ENCODE measurements around the gene CCDC188. TPM values are rescaled to one million over a fixed set of nuclear protein-coding genes. Genes with fewer than 3 reads are reported as not detected.

Gene CCDC188
- total and polyA plus RNA-seq, 2 of the 13 experiments (the other 11 are each of a cell fraction or from before 2014, with no cell fraction given) = not detected

DNA sequence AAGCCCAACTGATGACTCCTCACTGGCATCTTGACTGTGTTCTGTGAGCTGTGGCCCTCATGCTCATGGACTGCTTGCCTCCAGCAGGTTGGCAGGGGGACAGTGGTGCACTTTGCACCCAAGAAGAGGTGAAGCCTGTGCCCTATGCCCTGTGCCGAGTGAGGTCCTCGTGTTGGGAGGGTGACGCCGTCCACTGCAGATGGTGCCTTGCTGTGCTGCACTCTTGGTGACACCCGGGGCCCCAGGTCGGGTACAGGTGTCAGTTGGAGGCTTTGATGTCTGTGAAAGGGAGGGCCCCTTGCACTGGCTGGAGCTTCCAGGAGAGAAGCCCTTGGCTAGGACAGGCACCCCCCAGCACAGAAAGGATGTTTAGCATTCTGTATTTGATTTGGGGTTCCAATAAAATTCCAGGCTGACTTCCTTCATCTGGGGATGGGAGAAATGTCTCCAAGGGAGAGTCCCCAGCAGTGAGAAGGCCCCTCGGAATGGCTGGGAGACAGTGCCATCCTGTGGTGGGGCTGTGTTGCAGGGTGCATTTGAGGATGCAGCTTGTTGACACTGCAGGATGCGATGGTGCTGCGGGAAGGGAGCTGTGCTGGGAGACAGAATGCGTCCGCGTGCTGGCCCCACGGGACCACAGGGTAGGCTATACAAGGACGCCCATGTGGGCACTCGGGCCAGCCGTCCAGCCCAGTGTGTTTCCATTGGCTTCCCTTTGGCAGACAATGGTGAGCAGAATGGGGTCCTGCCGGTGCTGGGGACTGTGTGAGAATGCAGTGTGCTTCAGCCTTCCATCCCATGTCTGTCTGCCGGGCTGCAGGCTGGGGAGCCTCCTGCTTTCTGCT, 21.7 kb downstream of the CCDC188 start (continued):
- TF ChIP-seq, protein P1, sequence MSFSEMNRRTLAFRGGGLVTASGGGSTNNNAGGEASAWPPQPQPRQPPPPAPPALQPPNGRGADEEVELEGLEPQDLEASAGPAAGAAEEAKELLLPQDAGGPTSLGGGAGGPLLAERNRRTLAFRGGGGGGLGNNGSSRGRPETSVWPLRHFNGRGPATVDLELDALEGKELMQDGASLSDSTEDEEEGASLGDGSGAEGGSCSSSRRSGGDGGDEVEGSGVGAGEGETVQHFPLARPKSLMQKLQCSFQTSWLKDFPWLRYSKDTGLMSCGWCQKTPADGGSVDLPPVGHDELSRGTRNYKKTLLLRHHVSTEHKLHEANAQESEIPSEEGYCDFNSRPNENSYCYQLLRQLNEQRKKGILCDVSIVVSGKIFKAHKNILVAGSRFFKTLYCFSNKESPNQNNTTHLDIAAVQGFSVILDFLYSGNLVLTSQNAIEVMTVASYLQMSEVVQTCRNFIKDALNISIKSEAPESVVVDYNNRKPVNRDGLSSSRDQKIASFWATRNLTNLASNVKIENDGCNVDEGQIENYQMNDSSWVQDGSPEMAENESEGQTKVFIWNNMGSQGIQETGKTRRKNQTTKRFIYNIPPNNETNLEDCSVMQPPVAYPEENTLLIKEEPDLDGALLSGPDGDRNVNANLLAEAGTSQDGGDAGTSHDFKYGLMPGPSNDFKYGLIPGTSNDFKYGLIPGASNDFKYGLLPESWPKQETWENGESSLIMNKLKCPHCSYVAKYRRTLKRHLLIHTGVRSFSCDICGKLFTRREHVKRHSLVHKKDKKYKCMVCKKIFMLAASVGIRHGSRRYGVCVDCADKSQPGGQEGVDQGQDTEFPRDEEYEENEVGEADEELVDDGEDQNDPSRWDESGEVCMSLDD (CRISPR knock-in tag; IDR thresholded peaks at IDR 0.05; ENCODE audit: borderline replicate concordance) = no peak
- TF ChIP-seq, protein P2, sequence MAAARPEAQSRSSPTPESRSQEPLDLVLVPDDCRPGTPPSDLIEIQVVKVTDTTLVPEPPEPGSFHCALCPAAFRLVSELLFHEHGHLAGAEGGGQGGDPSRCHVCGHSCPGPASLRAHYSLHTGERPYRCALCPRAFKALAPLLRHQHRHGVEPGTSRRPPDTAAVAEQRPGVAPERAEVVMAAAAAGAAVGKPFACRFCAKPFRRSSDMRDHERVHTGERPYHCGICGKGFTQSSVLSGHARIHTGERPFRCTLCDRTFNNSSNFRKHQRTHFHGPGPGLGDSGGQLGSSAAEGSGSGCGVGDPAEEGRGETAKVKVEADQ (CRISPR knock-in tag; IDR thresholded peaks at IDR 0.05; ENCODE audit: borderline replicate concordance) = no peak
- TF ChIP-seq ZNF367 (CRISPR knock-in tag; IDR thresholded peaks at IDR 0.05; ENCODE audit: borderline replicate concordance) = no peak
- TF ChIP-seq, protein P3, sequence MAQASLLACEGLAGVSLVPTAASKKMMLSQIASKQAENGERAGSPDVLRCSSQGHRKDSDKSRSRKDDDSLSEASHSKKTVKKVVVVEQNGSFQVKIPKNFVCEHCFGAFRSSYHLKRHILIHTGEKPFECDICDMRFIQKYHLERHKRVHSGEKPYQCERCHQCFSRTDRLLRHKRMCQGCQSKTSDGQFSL (CRISPR knock-in tag; IDR thresholded peaks at IDR 0.05) = no peak; the same call in 1 of the 2 replicates
- TF ChIP-seq NR2F1 (CRISPR knock-in tag; IDR thresholded peaks at IDR 0.05) = peak; percentile 57 to 60; a peak in 3 of 4 replicates
- TF ChIP-seq, protein P4, sequence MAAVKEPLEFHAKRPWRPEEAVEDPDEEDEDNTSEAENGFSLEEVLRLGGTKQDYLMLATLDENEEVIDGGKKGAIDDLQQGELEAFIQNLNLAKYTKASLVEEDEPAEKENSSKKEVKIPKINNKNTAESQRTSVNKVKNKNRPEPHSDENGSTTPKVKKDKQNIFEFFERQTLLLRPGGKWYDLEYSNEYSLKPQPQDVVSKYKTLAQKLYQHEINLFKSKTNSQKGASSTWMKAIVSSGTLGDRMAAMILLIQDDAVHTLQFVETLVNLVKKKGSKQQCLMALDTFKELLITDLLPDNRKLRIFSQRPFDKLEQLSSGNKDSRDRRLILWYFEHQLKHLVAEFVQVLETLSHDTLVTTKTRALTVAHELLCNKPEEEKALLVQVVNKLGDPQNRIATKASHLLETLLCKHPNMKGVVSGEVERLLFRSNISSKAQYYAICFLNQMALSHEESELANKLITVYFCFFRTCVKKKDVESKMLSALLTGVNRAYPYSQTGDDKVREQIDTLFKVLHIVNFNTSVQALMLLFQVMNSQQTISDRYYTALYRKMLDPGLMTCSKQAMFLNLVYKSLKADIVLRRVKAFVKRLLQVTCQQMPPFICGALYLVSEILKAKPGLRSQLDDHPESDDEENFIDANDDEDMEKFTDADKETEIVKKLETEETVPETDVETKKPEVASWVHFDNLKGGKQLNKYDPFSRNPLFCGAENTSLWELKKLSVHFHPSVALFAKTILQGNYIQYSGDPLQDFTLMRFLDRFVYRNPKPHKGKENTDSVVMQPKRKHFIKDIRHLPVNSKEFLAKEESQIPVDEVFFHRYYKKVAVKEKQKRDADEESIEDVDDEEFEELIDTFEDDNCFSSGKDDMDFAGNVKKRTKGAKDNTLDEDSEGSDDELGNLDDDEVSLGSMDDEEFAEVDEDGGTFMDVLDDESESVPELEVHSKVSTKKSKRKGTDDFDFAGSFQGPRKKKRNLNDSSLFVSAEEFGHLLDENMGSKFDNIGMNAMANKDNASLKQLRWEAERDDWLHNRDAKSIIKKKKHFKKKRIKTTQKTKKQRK (IDR thresholded peaks at IDR 0.05; ENCODE audit: low read length) = no peak
- TF ChIP-seq MXD4 (CRISPR knock-in tag; IDR thresholded peaks at IDR 0.05) = peak; percentile 39; the same call in 1 of the 2 replicates
- TF ChIP-seq SNAPC2 (CRISPR knock-in tag; IDR thresholded peaks at IDR 0.05) = no peak
- no peak for TF ChIP-seq HOXD1 (CRISPR knock-in tag; IDR thresholded peaks at IDR 0.05)
- TF ChIP-seq SAFB2 (CRISPR knock-in tag; IDR thresholded peaks at IDR 0.05; ENCODE audit: borderline replicate concordance, low read depth) = no peak
- TF ChIP-seq TEAD2 (CRISPR knock-in tag; IDR thresholded peaks at IDR 0.05) = no peak
- no peak for TF ChIP-seq ZNF772 (CRISPR knock-in tag; IDR thresholded peaks at IDR 0.05)
- no peak for TF ChIP-seq ZNF747 (CRISPR knock-in tag; IDR thresholded peaks at IDR 0.05; ENCODE audit: borderline replicate concordance)
- TF ChIP-seq ZNF652 (CRISPR knock-in tag; IDR thresholded peaks at IDR 0.05; ENCODE audit: borderline replicate concordance, low read depth) = no peak
- TF ChIP-seq HNRNPL (IDR thresholded peaks at IDR 0.05; ENCODE audit: low read depth, low read length) = 0 out of 2 replicates have a peak, but pooled peaks have one; percentile 56
- TF ChIP-seq ZNF891 (CRISPR knock-in tag; IDR thresholded peaks at IDR 0.05) = peak; percentile 76; the same call in 1 of the 2 replicates
- TF ChIP-seq, protein P5, sequence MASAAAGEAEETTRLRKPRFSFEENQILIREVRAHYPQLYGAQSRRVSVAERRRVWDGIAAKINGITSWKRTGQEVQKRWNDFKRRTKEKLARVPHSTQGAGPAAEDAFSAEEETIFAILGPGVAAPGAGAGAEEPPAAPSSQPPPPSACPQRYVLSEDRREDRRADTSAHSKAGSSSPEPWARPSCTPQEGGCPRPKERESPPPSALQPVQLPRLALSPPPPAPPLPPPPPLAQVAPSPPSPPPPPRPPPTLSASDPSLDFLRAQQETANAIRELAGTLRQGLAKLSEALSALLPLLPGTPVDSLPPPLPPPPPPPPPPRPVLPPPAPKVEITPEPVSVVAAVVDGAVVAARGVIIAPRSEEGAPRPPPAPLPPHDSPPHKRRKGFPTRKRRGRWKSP (CRISPR knock-in tag; IDR thresholded peaks at IDR 0.05) = 0 out of 2 replicates have a peak, but pooled peaks have one; percentile 34
- TF ChIP-seq, protein P6, sequence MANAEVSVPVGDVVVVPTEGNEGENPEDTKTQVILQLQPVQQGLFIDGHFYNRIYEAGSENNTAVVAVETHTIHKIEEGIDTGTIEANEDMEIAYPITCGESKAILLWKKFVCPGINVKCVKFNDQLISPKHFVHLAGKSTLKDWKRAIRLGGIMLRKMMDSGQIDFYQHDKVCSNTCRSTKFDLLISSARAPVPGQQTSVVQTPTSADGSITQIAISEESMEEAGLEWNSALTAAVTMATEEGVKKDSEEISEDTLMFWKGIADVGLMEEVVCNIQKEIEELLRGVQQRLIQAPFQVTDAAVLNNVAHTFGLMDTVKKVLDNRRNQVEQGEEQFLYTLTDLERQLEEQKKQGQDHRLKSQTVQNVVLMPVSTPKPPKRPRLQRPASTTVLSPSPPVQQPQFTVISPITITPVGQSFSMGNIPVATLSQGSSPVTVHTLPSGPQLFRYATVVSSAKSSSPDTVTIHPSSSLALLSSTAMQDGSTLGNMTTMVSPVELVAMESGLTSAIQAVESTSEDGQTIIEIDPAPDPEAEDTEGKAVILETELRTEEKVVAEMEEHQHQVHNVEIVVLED (CRISPR knock-in tag; IDR thresholded peaks at IDR 0.05; ENCODE audit: borderline replicate concordance) = no peak; the same call in 1 of the 2 replicates
